Endothelial cell of umbilical vein (primary cell): ENCODE results near the gene IGFBP4.

Source experiments
- FOS ChIP-seq: IDR thresholded peaks from 2 replicates; pipeline ENCODE4 v1.6.1; 2011; ENCODE audit warnings: mild to moderate bottlenecking, low read length, moderate library complexity, borderline replicate concordance; ENCODE audit not compliant: insufficient read depth
- JUN ChIP-seq: IDR thresholded peaks from 2 replicates; pipeline ENCODE4 v1.6.1; 2011; ENCODE audit warnings: borderline replicate concordance, low read depth; ENCODE audit not compliant: insufficient read length, insufficient read depth
- POLR2A ChIP-seq: IDR thresholded peaks from 2 replicates; pipeline ENCODE4 v1.6.1; 2012; ENCODE audit warnings: low read depth, mild to moderate bottlenecking, control low read depth, low read length
- POLR2AphosphoS5 ChIP-seq: IDR thresholded peaks from 2 replicates; pipeline ENCODE4 v1.6.1; 2012; ENCODE audit warnings: low read depth, mild to moderate bottlenecking, control low read depth, low read length, moderate library complexity; ENCODE audit not compliant: insufficient read depth
- TF ChIP-seq, protein P1 (sequence below), 2 donors: IDR thresholded peaks; 1 replicate in 1 of 2; 2 replicates in 1 of 2; pipeline ENCODE4 v1.5.1; 2011; ENCODE audit warnings: low read length in 2 of 2, mild to moderate bottlenecking in 2 of 2, moderate library complexity in 2 of 2, control low read depth in 1 of 2, inconsistent platforms in 1 of 2, low read depth in 1 of 2; ENCODE audit not compliant: insufficient read depth in 1 of 2; ENCODE audit errors: extremely low read depth in 1 of 2

DNA sequence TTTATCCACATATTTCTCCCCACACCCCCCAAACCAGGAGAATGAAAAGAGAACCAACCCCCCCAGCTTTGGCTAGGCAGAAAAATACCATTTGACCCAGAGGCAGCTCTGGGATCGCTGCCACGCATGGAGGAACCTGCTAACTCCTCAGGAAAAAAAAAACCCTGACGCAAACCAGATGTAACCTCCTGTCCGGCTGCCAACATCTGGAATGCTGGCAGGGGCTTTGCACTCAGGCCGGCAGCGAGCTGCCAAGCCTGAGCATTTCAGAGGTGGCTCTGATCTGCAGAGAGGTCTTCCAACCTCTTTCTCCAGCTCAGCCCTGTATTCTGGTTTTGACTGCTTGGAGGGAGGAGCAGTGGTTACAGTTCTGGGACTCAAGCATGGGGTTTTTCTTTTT is 8.2 kb downstream of the IGFBP4 start:
- TF ChIP-seq POLR2A, result no peak
- TF ChIP-seq, protein P1, sequence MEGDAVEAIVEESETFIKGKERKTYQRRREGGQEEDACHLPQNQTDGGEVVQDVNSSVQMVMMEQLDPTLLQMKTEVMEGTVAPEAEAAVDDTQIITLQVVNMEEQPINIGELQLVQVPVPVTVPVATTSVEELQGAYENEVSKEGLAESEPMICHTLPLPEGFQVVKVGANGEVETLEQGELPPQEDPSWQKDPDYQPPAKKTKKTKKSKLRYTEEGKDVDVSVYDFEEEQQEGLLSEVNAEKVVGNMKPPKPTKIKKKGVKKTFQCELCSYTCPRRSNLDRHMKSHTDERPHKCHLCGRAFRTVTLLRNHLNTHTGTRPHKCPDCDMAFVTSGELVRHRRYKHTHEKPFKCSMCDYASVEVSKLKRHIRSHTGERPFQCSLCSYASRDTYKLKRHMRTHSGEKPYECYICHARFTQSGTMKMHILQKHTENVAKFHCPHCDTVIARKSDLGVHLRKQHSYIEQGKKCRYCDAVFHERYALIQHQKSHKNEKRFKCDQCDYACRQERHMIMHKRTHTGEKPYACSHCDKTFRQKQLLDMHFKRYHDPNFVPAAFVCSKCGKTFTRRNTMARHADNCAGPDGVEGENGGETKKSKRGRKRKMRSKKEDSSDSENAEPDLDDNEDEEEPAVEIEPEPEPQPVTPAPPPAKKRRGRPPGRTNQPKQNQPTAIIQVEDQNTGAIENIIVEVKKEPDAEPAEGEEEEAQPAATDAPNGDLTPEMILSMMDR (IDR thresholded peaks at IDR 0.05; ENCODE audit: extremely low read depth in 1 of 2, insufficient read depth in 1 of 2, low read depth in 1 of 2, low read length in 2 of 2), result no peak
- no peak for TF ChIP-seq POLR2AphosphoS5
- TF ChIP-seq FOS, result no peak
- no peak for TF ChIP-seq JUN
